Measurements from ENCODE around the gene CCDC69. TPM values are rescaled to one million over a fixed set of nuclear protein-coding genes. Genes with fewer than 3 reads are reported as not detected.

CCDC69 gene
- total and polyA plus RNA-seq, 10 of the 15 experiments (the other 5 are each of a cell fraction or from before 2014, with no cell fraction given): 13.5 to 106 (median 70.1) TPM

DNA sequence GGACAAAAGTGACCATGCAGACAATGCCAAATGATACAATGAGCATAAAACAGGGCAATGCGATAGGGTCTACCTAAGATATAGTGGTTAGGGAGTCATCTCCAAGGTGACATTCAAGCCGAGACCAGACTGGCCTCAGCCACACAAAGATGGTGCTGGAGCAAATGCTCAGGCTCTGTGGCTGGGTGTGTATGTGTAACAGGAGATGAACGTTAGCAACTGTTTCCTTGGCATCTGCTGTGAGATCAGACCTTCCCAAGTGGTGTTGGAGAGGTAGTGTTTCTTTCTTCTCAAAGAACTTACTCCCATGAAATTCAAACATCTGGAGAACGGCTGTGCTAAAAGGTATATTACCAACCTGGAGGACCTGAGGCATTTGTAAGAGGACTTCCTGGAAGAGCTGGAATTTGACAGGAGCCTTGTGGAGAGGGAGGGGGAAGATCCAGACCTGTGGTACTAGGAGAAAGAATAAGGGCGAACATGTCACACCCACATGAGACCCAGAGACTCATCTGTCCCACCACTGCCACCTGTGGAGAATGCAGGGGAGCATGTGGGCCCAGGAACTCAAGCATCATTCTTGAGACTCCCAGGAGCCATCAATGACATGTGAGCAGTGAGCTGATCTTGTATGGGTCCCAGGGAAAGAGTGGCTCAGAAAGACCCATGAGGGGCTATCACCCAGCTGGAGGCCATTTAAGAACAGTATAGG is 45.0 kb downstream of the CCDC69 start:
- POLR2A ChIA-PET: no interaction called here

More for the DNA sequence above, 45.0 kb downstream of the CCDC69 start:
- Histone ChIP-seq H3K27me3 (replicated peaks in 1 of 2; ENCODE audit: control insufficient read depth in 2 of 2, insufficient read depth in 2 of 2, low read length in 1 of 2) (no peaks in the 10 kb centered on the region), H3K79me2 (ENCODE audit: control insufficient read depth, insufficient read depth, low read length) (no peaks in the 10 kb centered on the region), H3K9me3 (replicated peaks; ENCODE audit: control insufficient read depth, insufficient read depth, low read length) (no peaks in the 10 kb centered on the region), H3K9ac (ENCODE audit: control insufficient read depth, insufficient read depth, low read length) (no peak overlapping the region), H3K4me1 (ENCODE audit: control insufficient read depth, insufficient read depth, low read length) (no peaks in the 10 kb centered on the region), H3K36me3 (ENCODE audit: control insufficient read depth in 2 of 2, insufficient read depth in 2 of 2, low read length in 1 of 2) (peaks cover 12 to 15% of the 10 kb centered on the region in 2 experiments), H4K20me1 (ENCODE audit: control insufficient read depth, insufficient read depth) (no peaks in the 10 kb centered on the region), H3K27ac (ENCODE audit: control insufficient read depth, insufficient read depth) (no peak overlapping the region), H3K4me2 (ENCODE audit: control insufficient read depth, insufficient read depth) (no peak overlapping the region), H3K4me3 (no peak overlapping the region), H2AFZ (ENCODE audit: control insufficient read depth, low read depth, low read length) (no peak overlapping the region)
- ChIA-PET RAD21 (ENCODE audit: unreplicated experiment) (no interaction called here), CTCF (interaction anchor here (0.6 to 5.1 kb wide), 5 partner anchors 9 to 131 kb away, joined by 3 to 29 read pairs (median 5); no protein-coding TSS in a partner anchor), SMC1A (ENCODE audit: uncharacterized antibody, unreplicated experiment) (interaction anchor here (2.3 kb wide), 1 partner anchor 14 kb away, joined by 12 read pairs; no protein-coding TSS in a partner anchor)
- FAIRE-seq (no peak), ATAC-seq (no peak; the same call in 2 of the 3 replicates), DNase-seq (ENCODE audit: low read depth, low spot score) (no peak)
- WGBS (ENCODE audit: insufficient coverage, insufficient replicate concordance, low lambda C conversion rate, missing lambda C conversion rate): 100% methylated on average over 5 of the region's 5 CpGs
- in situ Hi-C loops (cut with MboI) (no loop called here), intact Hi-C loops (cut with micrococcal nuclease; ENCODE audit: unreplicated experiment) (no loop called here)
- BruUV-seq (replicated peaks): no TSS peak
- no peak for TF ChIP-seq EED (IDR thresholded peaks at IDR 0.05; ENCODE audit: low read depth)
- no peak for TF ChIP-seq KAT2A (conservative IDR thresholded peaks at IDR 0.05; ENCODE audit: control insufficient read depth, low read depth, low read length)
- TF ChIP-seq ASH2L (IDR thresholded peaks at IDR 0.05; ENCODE audit: borderline replicate concordance, low read depth): no peak
- TF ChIP-seq ZNF274 (IDR thresholded peaks at IDR 0.05; ENCODE audit: insufficient read depth, insufficient read length): no peak
- TF ChIP-seq, protein P1, sequence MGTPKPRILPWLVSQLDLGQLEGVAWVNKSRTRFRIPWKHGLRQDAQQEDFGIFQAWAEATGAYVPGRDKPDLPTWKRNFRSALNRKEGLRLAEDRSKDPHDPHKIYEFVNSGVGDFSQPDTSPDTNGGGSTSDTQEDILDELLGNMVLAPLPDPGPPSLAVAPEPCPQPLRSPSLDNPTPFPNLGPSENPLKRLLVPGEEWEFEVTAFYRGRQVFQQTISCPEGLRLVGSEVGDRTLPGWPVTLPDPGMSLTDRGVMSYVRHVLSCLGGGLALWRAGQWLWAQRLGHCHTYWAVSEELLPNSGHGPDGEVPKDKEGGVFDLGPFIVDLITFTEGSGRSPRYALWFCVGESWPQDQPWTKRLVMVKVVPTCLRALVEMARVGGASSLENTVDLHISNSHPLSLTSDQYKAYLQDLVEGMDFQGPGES (IDR thresholded peaks at IDR 0.05): no peak
- no peak for TF ChIP-seq GATAD2B (conservative IDR thresholded peaks at IDR 0.05; ENCODE audit: low read depth)
- TF ChIP-seq, protein P2, sequence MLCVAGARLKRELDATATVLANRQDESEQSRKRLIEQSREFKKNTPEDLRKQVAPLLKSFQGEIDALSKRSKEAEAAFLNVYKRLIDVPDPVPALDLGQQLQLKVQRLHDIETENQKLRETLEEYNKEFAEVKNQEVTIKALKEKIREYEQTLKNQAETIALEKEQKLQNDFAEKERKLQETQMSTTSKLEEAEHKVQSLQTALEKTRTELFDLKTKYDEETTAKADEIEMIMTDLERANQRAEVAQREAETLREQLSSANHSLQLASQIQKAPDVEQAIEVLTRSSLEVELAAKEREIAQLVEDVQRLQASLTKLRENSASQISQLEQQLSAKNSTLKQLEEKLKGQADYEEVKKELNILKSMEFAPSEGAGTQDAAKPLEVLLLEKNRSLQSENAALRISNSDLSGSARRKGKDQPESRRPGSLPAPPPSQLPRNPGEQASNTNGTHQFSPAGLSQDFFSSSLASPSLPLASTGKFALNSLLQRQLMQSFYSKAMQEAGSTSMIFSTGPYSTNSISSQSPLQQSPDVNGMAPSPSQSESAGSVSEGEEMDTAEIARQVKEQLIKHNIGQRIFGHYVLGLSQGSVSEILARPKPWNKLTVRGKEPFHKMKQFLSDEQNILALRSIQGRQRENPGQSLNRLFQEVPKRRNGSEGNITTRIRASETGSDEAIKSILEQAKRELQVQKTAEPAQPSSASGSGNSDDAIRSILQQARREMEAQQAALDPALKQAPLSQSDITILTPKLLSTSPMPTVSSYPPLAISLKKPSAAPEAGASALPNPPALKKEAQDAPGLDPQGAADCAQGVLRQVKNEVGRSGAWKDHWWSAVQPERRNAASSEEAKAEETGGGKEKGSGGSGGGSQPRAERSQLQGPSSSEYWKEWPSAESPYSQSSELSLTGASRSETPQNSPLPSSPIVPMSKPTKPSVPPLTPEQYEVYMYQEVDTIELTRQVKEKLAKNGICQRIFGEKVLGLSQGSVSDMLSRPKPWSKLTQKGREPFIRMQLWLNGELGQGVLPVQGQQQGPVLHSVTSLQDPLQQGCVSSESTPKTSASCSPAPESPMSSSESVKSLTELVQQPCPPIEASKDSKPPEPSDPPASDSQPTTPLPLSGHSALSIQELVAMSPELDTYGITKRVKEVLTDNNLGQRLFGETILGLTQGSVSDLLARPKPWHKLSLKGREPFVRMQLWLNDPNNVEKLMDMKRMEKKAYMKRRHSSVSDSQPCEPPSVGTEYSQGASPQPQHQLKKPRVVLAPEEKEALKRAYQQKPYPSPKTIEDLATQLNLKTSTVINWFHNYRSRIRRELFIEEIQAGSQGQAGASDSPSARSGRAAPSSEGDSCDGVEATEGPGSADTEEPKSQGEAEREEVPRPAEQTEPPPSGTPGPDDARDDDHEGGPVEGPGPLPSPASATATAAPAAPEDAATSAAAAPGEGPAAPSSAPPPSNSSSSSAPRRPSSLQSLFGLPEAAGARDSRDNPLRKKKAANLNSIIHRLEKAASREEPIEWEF (IDR thresholded peaks at IDR 0.05; ENCODE audit: insufficient replicate concordance, low read depth, low read length): no peak
- no peak for TF ChIP-seq JUNB (IDR thresholded peaks at IDR 0.05)
- no peak for TF ChIP-seq BHLHE40 (IDR thresholded peaks at IDR 0.05; ENCODE audit: borderline replicate concordance in 1 of 2, low read depth in 2 of 2, low read length in 1 of 2)
- TF ChIP-seq POLR2A (IDR thresholded peaks at IDR 0.05; ENCODE audit: low read depth, low read length): peak; percentile 27; the same call in 1 of the 2 replicates
- TF ChIP-seq TCF12 (IDR thresholded peaks at IDR 0.05; ENCODE audit: low read depth, low read length): no peak
- TF ChIP-seq, protein P3, sequence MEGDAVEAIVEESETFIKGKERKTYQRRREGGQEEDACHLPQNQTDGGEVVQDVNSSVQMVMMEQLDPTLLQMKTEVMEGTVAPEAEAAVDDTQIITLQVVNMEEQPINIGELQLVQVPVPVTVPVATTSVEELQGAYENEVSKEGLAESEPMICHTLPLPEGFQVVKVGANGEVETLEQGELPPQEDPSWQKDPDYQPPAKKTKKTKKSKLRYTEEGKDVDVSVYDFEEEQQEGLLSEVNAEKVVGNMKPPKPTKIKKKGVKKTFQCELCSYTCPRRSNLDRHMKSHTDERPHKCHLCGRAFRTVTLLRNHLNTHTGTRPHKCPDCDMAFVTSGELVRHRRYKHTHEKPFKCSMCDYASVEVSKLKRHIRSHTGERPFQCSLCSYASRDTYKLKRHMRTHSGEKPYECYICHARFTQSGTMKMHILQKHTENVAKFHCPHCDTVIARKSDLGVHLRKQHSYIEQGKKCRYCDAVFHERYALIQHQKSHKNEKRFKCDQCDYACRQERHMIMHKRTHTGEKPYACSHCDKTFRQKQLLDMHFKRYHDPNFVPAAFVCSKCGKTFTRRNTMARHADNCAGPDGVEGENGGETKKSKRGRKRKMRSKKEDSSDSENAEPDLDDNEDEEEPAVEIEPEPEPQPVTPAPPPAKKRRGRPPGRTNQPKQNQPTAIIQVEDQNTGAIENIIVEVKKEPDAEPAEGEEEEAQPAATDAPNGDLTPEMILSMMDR (IDR thresholded peaks at IDR 0.05 in 2 of 3, conservative IDR thresholded peaks at IDR 0.05 in 1 of 3; ENCODE audit: control insufficient read depth in 2 of 3, extremely low read depth in 1 of 3, insufficient read depth in 1 of 3, low read depth in 3 of 3, low read length in 3 of 3): 0 out of 6 replicates have a peak, but pooled peaks of 1 of the 3 experiments have one; percentile 3
- TF ChIP-seq PAX5 (IDR thresholded peaks at IDR 0.05; ENCODE audit: borderline replicate concordance, low read depth, low read length): no peak
- no peak for TF ChIP-seq MEF2A (IDR thresholded peaks at IDR 0.05; ENCODE audit: insufficient read depth, low read depth, low read length)
- TF ChIP-seq RB1 (IDR thresholded peaks at IDR 0.05; ENCODE audit: borderline replicate concordance): no peak
- no peak for TF ChIP-seq ESRRA (IDR thresholded peaks at IDR 0.05; ENCODE audit: low read length)

All from GM12878 (cell line).